Measurements from ENCODE around the gene ALOX15B.

DNA sequence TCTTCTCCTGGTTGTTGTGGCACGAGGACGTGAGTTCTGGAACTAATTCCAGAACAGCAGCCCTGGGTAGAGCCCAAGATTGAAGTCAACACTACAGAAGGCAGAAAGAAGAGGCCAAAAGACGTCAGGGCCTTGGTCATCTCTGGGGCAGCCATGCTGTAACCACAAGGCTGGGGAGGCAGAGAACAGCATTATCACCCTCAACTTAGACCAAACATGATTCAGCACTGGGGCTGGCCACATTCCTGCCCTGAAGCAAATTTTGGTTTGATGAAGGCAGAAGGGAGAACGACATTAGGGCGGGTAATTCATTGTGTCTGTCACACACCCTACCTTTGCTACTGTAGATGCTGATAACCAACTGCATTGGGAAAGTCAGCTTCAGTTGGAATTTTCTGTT lies 9.7 kb upstream of the ALOX15B start:
- TF ChIP-seq FOXA1 (IDR thresholded peaks at IDR 0.05): no peak
- TF ChIP-seq SUZ12 (IDR thresholded peaks at IDR 0.05): no peak
- no peak for TF ChIP-seq BHLHE40 (IDR thresholded peaks at IDR 0.05; ENCODE audit: borderline replicate concordance)
- no peak for TF ChIP-seq FOXM1 (IDR thresholded peaks at IDR 0.05; ENCODE audit: borderline replicate concordance)
- TF ChIP-seq, protein P1, sequence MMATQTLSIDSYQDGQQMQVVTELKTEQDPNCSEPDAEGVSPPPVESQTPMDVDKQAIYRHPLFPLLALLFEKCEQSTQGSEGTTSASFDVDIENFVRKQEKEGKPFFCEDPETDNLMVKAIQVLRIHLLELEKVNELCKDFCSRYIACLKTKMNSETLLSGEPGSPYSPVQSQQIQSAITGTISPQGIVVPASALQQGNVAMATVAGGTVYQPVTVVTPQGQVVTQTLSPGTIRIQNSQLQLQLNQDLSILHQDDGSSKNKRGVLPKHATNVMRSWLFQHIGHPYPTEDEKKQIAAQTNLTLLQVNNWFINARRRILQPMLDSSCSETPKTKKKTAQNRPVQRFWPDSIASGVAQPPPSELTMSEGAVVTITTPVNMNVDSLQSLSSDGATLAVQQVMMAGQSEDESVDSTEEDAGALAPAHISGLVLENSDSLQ (IDR thresholded peaks at IDR 0.05): no peak
- no peak for TF ChIP-seq NFRKB (IDR thresholded peaks at IDR 0.05)
- no peak for TF ChIP-seq ZNF384 (IDR thresholded peaks at IDR 0.05)
- no peak for TF ChIP-seq ELF4 (IDR thresholded peaks at IDR 0.05)
